Stimulated activated CD8-positive, alpha-beta memory T cell treated with anti-CD3 and anti-CD28 coated beads, Interleukin-2, amount 100 ng/mL, for 1 hour (primary cell): ENCODE results near the gene PGP.
"Not testable (repeated sequence)": the region's sequence is repeated elsewhere in the genome, so short reads cannot be mapped to it uniquely, and the experiment has no call there.

Experiments
- DNase-seq, 2 donors: peaks; one replicate each; pipeline ENCODE4 v3.0.0-alpha.2; 2020; ENCODE audit warnings: low read depth in 2 of 2

The PGP gene

GRCh38 chr16:2216330-2216729, 1.7 kb upstream of the PGP start:
- no peak for DNase-seq

- DNase-seq, result no peak
Observed at GRCh38 chr16:2213817-2214718, 572 bp downstream of the PGP start.

- no peak for DNase-seq
Observed at GRCh38 chr16:2212362-2213324, 2.0 kb downstream of the PGP start.

GRCh38 chr16:2211923-2212347, 2.7 kb downstream of the PGP start:
- no peak for DNase-seq

- no peak for DNase-seq
Observed at GRCh38 chr16:2210386-2211365, 4.0 kb downstream of the PGP start, which contains the start of gene BRICD5. BRICD5 (minus strand) TSS chr16:2210863; CDS start chr16:2210833, 30 bp downstream.

GRCh38 chr16:2210009-2210332, 4.7 kb downstream of the PGP start:
- no peak for DNase-seq

- DNase-seq, result no peak
Observed at GRCh38 chr16:2209258-2210008, 5.2 kb downstream of the PGP start.

- DNase-seq, result no peak
Observed at GRCh38 chr16:2208772-2209171, 5.9 kb downstream of the PGP start.

GRCh38 chr16:2208308-2208707, 6.3 kb downstream of the PGP start:
- DNase-seq, result no peak

GRCh38 chr16:2207872-2208271, 6.8 kb downstream of the PGP start:
- no peak for DNase-seq

GRCh38 chr16:2206780-2207433, 7.7 kb downstream of the PGP start:
- no peak for DNase-seq

GRCh38 chr16:2206420-2206779, 8.2 kb downstream of the PGP start:
- DNase-seq, result no peak

GRCh38 chr16:2205967-2206313, 8.7 kb downstream of the PGP start:
- DNase-seq, result no peak

- peak; percentile 80 to 84 for DNase-seq
Observed at GRCh38 chr16:2205104-2205966, 9.3 kb downstream of the PGP start, which contains the start of gene MLST8. MLST8 (plus strand) TSS chr16:2205454; CDS start chr16:2206086, 632 bp downstream.

- DNase-seq, result no peak
Observed at GRCh38 chr16:2204416-2205103, 10.1 kb downstream of the PGP start.

- not testable (repeated sequence) for DNase-seq
Observed at GRCh38 chr16:2203119-2203688, 11.4 kb downstream of the PGP start.

- DNase-seq, result no peak
Observed at GRCh38 chr16:2200313-2200712, 14.3 kb downstream of the PGP start.

- DNase-seq, result no peak
Observed at GRCh38 chr16:2199621-2200139, 15.0 kb downstream of the PGP start.
